Body of pancreas (tissue), 4 donors: Measurements from ENCODE around the gene PERM1.

Experiments
- POLR2A ChIP-seq, 3 donors: fragments of 450-650 bp; IDR thresholded peaks; one replicate each; pipeline ENCODE4 v1.6.1; 2016; ENCODE audit warnings: antibody characterized with exemption in 3 of 3, mild to moderate bottlenecking in 2 of 3
- TF ChIP-seq, protein P1 (sequence below), 7 experiments: fragments of 450-650 bp in 4 of 7; fragments of 200-600 bp in 3 of 7; sonication (generic) in 3 of 7; IDR thresholded peaks; one replicate each; pipeline ENCODE4 v1.5.1; 2016 to 2019; ENCODE audit warnings: antibody characterized with exemption in 7 of 7

DNA sequence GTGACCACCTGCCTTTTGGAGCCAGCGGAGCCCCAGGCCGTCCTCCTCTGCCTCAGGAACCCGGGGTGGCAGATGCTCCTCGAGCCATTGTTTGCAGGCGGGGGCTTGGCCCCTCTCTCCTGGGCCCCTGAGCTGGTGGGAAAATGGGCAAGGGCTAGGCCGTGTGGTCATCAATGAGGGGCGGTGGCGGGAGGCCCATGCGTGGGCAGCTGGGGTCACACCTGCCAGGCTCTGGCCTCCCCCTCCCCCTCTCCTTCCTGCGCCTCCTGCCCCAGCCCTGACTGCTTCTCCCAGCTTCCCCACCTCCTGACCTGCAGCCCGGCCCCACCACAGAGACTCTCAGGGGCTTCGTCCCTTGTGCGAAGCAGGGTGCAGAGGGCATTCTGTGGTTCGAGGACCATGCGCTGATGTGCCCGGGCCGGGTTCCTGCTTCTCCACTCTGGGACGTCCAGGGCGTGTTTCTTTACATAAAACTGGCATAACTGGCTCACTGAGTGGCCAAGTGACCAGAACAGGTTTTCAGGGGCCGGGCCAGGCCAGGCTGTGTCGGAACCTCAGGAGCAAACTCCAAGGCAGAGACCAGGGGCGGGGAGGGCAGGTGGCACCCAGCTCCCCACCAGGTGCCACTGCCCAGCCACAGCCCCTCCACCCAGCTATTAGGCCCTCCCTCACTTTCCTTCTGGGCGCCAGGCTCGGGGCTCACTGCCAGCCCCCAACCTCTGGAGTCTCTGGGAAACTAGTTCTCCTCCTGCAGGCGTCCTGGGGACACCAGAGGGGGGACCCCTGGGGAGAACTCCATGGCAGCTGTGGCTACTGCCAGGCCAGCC, 48.9 kb downstream of the PERM1 start:
- TF ChIP-seq, protein P1, sequence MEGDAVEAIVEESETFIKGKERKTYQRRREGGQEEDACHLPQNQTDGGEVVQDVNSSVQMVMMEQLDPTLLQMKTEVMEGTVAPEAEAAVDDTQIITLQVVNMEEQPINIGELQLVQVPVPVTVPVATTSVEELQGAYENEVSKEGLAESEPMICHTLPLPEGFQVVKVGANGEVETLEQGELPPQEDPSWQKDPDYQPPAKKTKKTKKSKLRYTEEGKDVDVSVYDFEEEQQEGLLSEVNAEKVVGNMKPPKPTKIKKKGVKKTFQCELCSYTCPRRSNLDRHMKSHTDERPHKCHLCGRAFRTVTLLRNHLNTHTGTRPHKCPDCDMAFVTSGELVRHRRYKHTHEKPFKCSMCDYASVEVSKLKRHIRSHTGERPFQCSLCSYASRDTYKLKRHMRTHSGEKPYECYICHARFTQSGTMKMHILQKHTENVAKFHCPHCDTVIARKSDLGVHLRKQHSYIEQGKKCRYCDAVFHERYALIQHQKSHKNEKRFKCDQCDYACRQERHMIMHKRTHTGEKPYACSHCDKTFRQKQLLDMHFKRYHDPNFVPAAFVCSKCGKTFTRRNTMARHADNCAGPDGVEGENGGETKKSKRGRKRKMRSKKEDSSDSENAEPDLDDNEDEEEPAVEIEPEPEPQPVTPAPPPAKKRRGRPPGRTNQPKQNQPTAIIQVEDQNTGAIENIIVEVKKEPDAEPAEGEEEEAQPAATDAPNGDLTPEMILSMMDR (IDR thresholded peaks at IDR 0.05), result no peak
- no peak for TF ChIP-seq POLR2A (IDR thresholded peaks at IDR 0.05)
